ENCODE results near the gene VWA1.

DNA sequence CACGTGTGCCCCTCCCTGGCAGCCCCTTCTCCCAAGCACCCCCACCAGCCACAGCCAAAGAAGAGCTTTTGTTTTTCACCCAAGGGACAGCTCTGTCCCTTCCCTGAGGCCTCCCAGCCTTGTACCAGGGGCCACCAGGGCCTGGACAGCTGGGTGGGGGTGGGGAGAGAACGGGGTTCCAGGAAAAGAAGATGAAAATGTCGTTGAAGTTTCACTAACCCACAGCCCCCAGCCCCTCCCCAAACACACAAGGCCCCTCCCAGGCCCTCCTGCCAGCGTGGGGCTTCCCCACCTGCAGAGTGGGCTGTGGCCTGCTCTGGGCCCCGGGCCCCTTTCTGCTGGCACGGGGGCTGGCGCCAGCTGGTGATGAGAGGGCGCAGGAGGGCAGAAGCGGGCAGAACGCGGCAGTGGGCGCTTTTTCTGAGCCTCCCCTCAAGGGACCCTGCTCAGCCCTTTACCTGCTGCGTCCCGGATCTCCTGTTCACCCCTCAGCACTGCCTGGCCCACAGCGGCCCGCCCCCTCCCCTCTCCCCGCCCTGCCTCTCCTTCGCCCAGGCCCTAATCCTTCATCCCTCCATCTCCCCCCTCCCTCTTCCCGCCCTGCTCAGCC is 8.9 kb upstream of the VWA1 start:
- TF ChIP-seq, protein P1, sequence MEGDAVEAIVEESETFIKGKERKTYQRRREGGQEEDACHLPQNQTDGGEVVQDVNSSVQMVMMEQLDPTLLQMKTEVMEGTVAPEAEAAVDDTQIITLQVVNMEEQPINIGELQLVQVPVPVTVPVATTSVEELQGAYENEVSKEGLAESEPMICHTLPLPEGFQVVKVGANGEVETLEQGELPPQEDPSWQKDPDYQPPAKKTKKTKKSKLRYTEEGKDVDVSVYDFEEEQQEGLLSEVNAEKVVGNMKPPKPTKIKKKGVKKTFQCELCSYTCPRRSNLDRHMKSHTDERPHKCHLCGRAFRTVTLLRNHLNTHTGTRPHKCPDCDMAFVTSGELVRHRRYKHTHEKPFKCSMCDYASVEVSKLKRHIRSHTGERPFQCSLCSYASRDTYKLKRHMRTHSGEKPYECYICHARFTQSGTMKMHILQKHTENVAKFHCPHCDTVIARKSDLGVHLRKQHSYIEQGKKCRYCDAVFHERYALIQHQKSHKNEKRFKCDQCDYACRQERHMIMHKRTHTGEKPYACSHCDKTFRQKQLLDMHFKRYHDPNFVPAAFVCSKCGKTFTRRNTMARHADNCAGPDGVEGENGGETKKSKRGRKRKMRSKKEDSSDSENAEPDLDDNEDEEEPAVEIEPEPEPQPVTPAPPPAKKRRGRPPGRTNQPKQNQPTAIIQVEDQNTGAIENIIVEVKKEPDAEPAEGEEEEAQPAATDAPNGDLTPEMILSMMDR (IDR thresholded peaks at IDR 0.05; ENCODE audit: low read depth, low read length, missing input control): no peak
- TF ChIP-seq HNF4A (conservative IDR thresholded peaks at IDR 0.05) (no peak), ZBTB33 (IDR thresholded peaks at IDR 0.05) (no peak), TAF1 (conservative IDR thresholded peaks at IDR 0.05) (no peak), RAD21 (IDR thresholded peaks at IDR 0.05) (no peak), NR2F2 (IDR thresholded peaks at IDR 0.05) (no peak), ATF3 (IDR thresholded peaks at IDR 0.05) (no peak), MAX (IDR thresholded peaks at IDR 0.05) (no peak)
- TF ChIP-seq, protein P2, sequence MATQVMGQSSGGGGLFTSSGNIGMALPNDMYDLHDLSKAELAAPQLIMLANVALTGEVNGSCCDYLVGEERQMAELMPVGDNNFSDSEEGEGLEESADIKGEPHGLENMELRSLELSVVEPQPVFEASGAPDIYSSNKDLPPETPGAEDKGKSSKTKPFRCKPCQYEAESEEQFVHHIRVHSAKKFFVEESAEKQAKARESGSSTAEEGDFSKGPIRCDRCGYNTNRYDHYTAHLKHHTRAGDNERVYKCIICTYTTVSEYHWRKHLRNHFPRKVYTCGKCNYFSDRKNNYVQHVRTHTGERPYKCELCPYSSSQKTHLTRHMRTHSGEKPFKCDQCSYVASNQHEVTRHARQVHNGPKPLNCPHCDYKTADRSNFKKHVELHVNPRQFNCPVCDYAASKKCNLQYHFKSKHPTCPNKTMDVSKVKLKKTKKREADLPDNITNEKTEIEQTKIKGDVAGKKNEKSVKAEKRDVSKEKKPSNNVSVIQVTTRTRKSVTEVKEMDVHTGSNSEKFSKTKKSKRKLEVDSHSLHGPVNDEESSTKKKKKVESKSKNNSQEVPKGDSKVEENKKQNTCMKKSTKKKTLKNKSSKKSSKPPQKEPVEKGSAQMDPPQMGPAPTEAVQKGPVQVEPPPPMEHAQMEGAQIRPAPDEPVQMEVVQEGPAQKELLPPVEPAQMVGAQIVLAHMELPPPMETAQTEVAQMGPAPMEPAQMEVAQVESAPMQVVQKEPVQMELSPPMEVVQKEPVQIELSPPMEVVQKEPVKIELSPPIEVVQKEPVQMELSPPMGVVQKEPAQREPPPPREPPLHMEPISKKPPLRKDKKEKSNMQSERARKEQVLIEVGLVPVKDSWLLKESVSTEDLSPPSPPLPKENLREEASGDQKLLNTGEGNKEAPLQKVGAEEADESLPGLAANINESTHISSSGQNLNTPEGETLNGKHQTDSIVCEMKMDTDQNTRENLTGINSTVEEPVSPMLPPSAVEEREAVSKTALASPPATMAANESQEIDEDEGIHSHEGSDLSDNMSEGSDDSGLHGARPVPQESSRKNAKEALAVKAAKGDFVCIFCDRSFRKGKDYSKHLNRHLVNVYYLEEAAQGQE (IDR thresholded peaks at IDR 0.05): no peak

Data from liver (tissue), 3 donors.